ENCODE measurements around the gene FGG. TPM values are rescaled to one million over a fixed set of nuclear protein-coding genes. Genes with fewer than 3 reads are reported as not detected.

Gene FGG
- total and polyA plus RNA-seq, 2 of the 13 experiments (the other 11 are each of a cell fraction or from before 2014, with no cell fraction given) = 1,037 to 2,423 TPM

GRCh38 chr4:154612472-154613414, at the start of gene FGG (continued):
- TF ChIP-seq JUN (CRISPR knock-in tag; IDR thresholded peaks at IDR 0.05) (0 out of 2 replicates have a peak, but pooled peaks have one; percentile 14), ZNF570 (CRISPR knock-in tag; IDR thresholded peaks at IDR 0.05; ENCODE audit: borderline replicate concordance) (no peak), ZNF775 (CRISPR knock-in tag; IDR thresholded peaks at IDR 0.05; ENCODE audit: borderline replicate concordance) (no peak), PPARG (CRISPR knock-in tag; conservative IDR thresholded peaks at IDR 0.05) (no peak), XBP1 (CRISPR knock-in tag; IDR thresholded peaks at IDR 0.05) (no peak), MIER3 (CRISPR knock-in tag; IDR thresholded peaks at IDR 0.05; ENCODE audit: borderline replicate concordance) (peak; percentile 47; the same call in 1 of the 2 replicates), NR2F6 (IDR thresholded peaks at IDR 0.05) (peak; percentile 71), NR2F6 (CRISPR knock-in tag; IDR thresholded peaks at IDR 0.05) (peak; percentile 70), CREM (IDR thresholded peaks at IDR 0.05) (peak; percentile 74), CREM (CRISPR knock-in tag; IDR thresholded peaks at IDR 0.05) (no peak), ZNF138 (CRISPR knock-in tag; IDR thresholded peaks at IDR 0.05; ENCODE audit: low read depth) (no peak), IKZF1 (IDR thresholded peaks at IDR 0.05) (no peak), DDIT3 (CRISPR knock-in tag; IDR thresholded peaks at IDR 0.05) (no peak), PRDM15 (CRISPR knock-in tag; IDR thresholded peaks at IDR 0.05) (peak; percentile 24; the same call in 1 of the 2 replicates), ZNF589 (CRISPR knock-in tag; conservative IDR thresholded peaks at IDR 0.05) (no peak), ZNF367 (CRISPR knock-in tag; IDR thresholded peaks at IDR 0.05; ENCODE audit: borderline replicate concordance) (no peak), THAP9 (CRISPR knock-in tag; IDR thresholded peaks at IDR 0.05; ENCODE audit: borderline replicate concordance) (no peak), KLF16 (CRISPR knock-in tag; IDR thresholded peaks at IDR 0.05) (no peak; a peak in 1 of 4 replicates), MTA3 (CRISPR knock-in tag; IDR thresholded peaks at IDR 0.05) (no peak), SETDB1 (CRISPR knock-in tag; IDR thresholded peaks at IDR 0.05; ENCODE audit: borderline replicate concordance) (no peak), ZNF747 (CRISPR knock-in tag; IDR thresholded peaks at IDR 0.05; ENCODE audit: borderline replicate concordance) (peak; percentile 79; the same call in 1 of the 2 replicates), LCORL (IDR thresholded peaks at IDR 0.05) (no peak), LCORL (CRISPR knock-in tag; IDR thresholded peaks at IDR 0.05) (0 out of 2 replicates have a peak, but pooled peaks have one; percentile 32)

Measured in HepG2 (cell line).